ENCODE data around the gene GALNT10. TPM values are rescaled to one million over a fixed set of nuclear protein-coding genes. Genes with fewer than 3 reads are reported as not detected.

The GALNT10 gene
- total and polyA plus RNA-seq, 2 donors from 2014 or later: 13.0 to 44.3 TPM

- Histone ChIP-seq H3K27me3 (ENCODE audit: control insufficient read depth, insufficient read depth, low read length) (no peaks in the 10 kb centered on the region), H3K4me1 (ENCODE audit: control insufficient read depth in 2 of 3, insufficient read depth in 2 of 3, low read depth in 1 of 3, low read length in 3 of 3) (no peaks in the 10 kb centered on the region), H3K9ac (ENCODE audit: low read length in 3 of 3) (no peak overlapping the region), H3K27ac (ENCODE audit: low read depth in 2 of 2, low read length in 2 of 2) (no peak overlapping the region), H3K9me3 (ENCODE audit: control insufficient read depth in 2 of 3, insufficient read depth in 1 of 3, low read length in 3 of 3) (no peaks in the 10 kb centered on the region), H3K36me3 (ENCODE audit: control insufficient read depth in 2 of 3, insufficient read depth in 3 of 3, low read length in 3 of 3) (peaks cover 0 to 2% (median 0%) of the 10 kb centered on the region in 3 donors), H3K4me3 (ENCODE audit: low read length in 3 of 3) (no peak overlapping the region)
- intact Hi-C loops (cut with DNase I): no loop called here
- DNase-seq (no peak), FAIRE-seq (no peak)
- no peak for TF ChIP-seq CTCF (IDR thresholded peaks at IDR 0.05; ENCODE audit: borderline replicate concordance, extremely low read depth, insufficient read depth)
Observed at GRCh38 chr5:154334406-154335064, 144.0 kb downstream of the GALNT10 start.

- H3K27ac ChIP-seq (ENCODE audit: low read depth in 2 of 2, low read length in 2 of 2): no peak overlapping the region
- peaks cover 0 to 2% (median 0%) of the 10 kb centered on the region in 3 donors for H3K36me3 ChIP-seq (ENCODE audit: control insufficient read depth in 2 of 3, insufficient read depth in 3 of 3, low read length in 3 of 3)
- DNase-seq (no peak), FAIRE-seq (no peak)
- H3K27me3 ChIP-seq (ENCODE audit: control insufficient read depth, insufficient read depth, low read length): no peaks in the 10 kb centered on the region
- no peak overlapping the region for H3K4me3 ChIP-seq (ENCODE audit: low read length in 3 of 3)
- TF ChIP-seq CTCF (IDR thresholded peaks at IDR 0.05; ENCODE audit: borderline replicate concordance, extremely low read depth, insufficient read depth): no peak
- intact Hi-C loops (cut with DNase I): no loop called here
- H3K9me3 ChIP-seq (ENCODE audit: control insufficient read depth in 2 of 3, insufficient read depth in 1 of 3, low read length in 3 of 3): no peaks in the 10 kb centered on the region
- H3K4me1 ChIP-seq (ENCODE audit: control insufficient read depth in 2 of 3, insufficient read depth in 2 of 3, low read depth in 1 of 3, low read length in 3 of 3): peaks cover 0 to 4% (median 0%) of the 10 kb centered on the region in 3 donors
- H3K9ac ChIP-seq (ENCODE audit: low read length in 3 of 3): no peak overlapping the region
Observed at GRCh38 chr5:154335065-154335448, 144.5 kb downstream of the GALNT10 start.

- intact Hi-C loops (cut with DNase I): no loop called here
Observed at GRCh38 chr5:154341620-154342019, 151.1 kb downstream of the GALNT10 start.

More at GRCh38 chr5:154341620-154342019, 151.1 kb downstream of the GALNT10 start:
- peaks cover 0 to 5% (median 0%) of the 10 kb centered on the region in 3 donors for H3K4me1 ChIP-seq (ENCODE audit: control insufficient read depth in 2 of 3, insufficient read depth in 2 of 3, low read depth in 1 of 3, low read length in 3 of 3)
- FAIRE-seq (no peak), DNase-seq (no peak)
- H3K27me3 ChIP-seq (ENCODE audit: control insufficient read depth, insufficient read depth, low read length): no peaks in the 10 kb centered on the region
- no peaks in the 10 kb centered on the region for H3K9me3 ChIP-seq (ENCODE audit: control insufficient read depth in 2 of 3, insufficient read depth in 1 of 3, low read length in 3 of 3)
- no peak overlapping the region for H3K4me3 ChIP-seq (ENCODE audit: low read length in 3 of 3)
- H3K27ac ChIP-seq (ENCODE audit: low read depth in 2 of 2, low read length in 2 of 2): no peak overlapping the region
- no peak for TF ChIP-seq CTCF (IDR thresholded peaks at IDR 0.05; ENCODE audit: borderline replicate concordance, extremely low read depth, insufficient read depth)
- no peak overlapping the region for H3K9ac ChIP-seq (ENCODE audit: low read length in 3 of 3)
- H3K36me3 ChIP-seq (ENCODE audit: control insufficient read depth in 2 of 3, insufficient read depth in 3 of 3, low read length in 3 of 3): no peaks in the 10 kb centered on the region
